NCI-H2227 treated with DMSO at 0.1 percent for 48 hours (cell line): ENCODE data around the gene PRKCD.
"Not testable (repeated sequence)": the region's sequence is repeated elsewhere in the genome, so short reads cannot be mapped to it uniquely, and the experiment has no call there.

ENCODE experiments used
- DNase-seq: peaks from one replicate; lab custom pipeline; 2025; lab: John Stamatoyannopoulos, UW

The PRKCD gene

DNA sequence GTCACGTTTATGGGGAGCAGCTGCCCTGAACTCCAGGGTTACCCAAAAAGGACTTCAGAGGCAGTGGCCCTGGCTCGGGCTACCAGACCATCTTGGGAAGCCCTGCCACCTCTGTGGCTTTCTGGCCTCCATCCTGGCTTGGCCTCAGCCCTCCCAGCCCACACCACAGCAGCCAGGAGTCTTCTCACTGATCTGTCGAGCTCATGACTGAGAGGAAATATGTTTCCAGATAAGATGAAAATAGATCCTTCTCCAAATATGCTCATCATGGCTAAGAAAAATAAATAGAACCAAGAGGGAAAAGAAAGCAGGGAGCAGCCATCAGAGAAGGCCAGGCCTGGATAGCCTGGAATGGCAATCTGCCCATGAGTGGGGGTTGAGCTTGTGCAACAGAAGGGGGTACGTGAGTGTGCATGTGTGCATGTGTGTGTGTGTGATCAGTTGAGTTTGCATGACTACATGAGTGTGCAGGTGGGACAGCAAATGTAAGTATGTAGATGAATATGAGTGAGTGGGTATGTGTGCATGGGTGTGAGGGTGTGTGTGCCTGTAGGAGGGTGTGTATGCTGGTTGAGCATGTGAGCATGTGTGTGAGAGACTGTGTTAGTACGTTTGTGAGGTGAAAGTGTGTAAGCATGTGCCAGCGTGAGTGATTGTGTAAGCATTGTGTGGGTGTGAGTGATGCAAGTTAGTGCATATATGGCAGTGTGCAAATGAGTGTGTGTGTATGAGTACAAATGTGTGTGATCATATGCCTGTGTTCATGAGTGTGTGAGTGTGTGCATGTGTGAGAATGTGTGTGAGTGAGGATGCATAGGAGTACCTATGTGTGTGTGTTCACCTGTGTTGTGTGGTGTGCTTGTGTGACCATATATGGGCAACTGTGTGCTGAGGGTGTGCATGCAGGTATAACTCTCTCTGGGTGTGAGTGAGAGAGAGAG is 20.8 kb upstream of the PRKCD start:
- no peak for DNase-seq

DNA sequence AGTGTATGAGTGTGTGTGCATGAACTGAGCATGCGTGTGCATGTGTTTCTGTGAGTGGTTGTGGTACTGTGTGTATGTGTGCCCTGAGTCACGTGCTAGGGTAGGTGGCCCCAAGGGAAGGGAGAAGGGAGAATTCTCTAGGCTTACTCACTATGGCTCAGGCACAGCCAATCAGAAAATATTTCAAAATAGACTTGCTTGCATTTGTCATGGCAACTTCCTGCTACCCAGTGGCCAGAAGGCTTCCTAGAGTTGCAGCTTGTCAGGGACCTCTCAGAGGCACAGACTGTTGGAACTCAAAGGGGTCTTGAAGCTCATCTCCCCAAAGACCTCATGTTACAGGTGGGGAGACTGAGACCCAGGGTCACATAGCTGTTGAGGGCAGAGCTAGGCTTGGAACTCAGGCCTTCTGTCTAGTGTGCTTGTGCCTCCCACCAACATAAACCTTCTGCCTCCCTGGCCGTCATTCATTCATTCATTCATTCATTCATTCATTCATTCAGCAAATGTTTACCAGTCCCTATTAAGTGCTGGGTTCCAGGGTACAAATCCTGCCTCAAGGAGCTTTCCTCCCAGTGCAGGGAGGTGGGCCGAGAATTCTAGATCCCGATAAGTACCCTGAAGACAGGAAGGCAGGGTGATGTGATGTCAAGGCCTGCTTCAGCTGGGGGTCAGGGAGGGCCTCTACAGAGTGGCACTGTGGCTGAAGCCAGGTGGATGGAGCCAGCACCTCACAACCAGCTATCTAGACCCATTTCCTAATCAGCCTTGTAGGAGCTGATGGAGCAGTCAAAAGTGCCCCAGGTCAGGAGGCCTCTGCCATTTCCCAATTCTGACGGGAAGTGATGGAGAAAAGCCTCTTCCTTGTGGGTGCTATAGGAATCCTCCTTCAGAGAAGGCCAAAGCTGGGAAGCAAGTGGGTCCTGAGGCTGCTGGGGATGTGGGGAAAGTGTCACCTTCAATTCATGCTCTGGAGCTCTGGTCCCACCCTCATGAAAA is 19.9 kb upstream of the PRKCD start:
- DNase-seq = no peak

DNA sequence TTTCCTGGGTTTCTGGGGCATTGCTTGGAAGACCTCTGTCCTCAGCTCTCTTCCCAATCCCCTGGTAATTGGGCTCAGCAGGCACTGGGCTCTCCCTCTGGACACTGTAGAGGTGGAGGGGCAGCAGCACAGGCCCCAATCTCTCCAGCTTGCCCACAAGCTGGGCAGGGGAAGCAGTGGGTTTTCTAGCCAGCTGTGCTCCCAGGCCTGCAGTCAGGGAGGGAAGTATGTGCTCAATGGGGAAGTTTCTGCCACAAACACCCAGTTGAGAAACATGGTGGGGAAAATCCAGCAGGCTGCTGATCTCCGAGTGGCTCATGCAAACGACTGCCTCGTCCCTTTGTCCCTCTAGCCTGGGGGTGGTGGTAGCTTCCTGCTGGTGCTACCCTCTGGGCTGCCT is 18.0 kb upstream of the PRKCD start:
- DNase-seq = no peak

DNA sequence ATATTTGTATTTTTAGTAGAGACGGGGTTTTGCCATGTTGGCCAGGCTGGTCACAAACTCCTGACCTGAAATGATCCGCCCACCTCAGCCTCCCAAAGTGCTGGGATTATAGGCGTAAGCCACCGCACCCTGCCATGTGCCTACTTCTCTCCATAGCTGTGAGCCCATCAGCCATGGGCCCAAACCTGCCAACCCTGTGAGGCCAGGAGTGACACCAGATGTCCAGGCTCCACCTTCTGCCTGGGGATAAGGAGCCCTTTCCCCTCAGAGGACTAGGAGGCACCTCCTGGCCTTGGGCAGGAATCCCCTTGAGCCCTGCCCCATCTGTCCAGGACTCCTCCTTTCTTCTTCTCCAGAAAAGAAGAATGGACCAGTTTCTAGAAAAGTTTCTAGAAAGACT is 16.6 kb upstream of the PRKCD start:
- no peak for DNase-seq

- DNase-seq = no peak
These were observed 15.9 kb upstream of the PRKCD start for GRCh38 chr3:53144862-53145712.

- no peak for DNase-seq
These were observed 15.3 kb upstream of the PRKCD start for GRCh38 chr3:53145713-53146080.

DNA sequence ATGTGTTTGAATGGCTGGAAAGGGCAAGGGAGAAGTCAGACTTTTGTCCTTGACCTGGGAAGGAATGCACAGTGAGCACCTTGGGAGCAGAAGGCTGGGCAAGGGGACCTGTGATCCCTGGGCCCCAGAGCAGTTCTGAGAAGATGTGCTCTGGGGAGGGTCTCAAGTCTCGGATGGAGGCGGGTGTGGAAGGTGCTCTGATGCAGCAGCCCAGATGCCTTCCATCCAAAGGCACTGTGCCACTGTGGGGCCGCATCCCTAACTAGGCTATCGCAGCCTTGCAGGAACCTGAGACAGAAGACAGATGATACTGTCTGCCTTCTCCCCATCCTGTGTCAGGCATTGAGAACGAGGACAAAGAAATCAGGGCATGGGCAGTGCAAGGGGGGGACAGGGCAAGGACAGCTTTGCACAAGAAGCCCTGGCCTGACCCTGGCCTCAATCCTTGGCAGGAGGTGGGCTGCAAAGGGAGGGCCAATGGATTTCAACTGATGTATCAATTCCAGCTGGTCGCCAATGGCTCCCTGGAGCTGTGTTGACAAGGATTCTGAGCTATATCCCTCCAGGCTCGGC is 14.6 kb upstream of the PRKCD start:
- no peak for DNase-seq

DNA sequence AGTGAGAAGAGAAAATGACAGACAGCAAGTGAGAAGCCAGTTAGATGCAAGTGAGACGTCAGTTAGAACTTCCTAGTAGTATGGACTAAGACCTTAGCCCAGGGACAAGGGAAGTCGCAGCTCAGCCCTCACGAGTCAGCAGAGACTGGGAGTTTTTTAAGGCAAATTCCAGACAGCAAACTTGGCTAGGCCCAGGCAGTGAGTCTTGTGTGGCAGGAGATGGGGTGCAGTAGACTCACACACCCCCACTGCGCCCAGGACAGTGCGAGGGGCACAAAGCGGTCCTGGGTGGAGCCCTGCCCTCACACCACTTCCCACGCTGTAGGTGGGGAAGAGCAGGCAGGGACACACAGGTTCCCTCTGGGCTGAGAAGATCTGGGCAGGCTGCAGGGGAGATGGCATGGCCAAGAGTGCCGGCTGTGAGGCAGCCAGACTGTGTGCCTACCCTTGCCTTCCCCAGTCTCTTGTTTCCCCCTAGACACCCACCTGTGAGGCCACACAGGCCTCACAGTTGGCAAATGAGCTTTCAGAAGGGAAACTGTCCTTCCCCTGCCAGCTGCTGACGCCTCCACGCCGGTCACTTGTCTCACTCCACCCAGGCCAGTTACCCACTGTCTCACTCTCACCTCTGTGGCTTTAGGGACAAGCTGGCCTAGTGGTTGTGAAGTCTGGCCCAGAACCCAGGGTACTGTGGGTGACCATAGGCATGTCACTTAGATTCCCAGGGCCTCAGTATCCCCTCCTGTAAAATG is 13.7 kb upstream of the PRKCD start:
- no peak for DNase-seq

DNA sequence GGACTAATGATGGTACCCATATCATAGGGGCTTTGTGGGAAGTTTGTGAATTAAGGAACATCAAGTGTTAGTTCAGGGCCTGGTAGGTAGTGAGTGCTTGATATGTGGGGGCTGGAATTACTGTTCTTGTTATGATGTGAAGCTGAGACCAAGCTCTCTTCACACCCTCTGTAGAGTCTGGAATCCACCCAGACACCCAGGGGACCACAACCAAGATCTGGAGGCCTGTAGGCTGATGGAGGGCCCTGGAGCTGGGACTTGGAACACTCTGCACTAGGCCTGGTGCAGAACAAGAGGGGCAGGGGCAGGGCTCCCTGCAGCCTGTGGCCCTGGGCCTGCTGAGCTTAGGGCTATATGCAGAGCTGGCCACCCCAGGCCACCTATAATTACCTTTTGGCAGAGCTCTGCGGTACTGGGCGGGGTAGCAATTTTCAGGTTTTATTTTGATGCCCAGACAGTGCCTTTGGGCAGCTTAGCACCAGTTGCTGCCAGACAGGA is 13.1 kb upstream of the PRKCD start:
- no peak for DNase-seq

- no peak for DNase-seq
These were observed 11.9 kb upstream of the PRKCD start for GRCh38 chr3:53149006-53149690.

GRCh38 chr3:53149699-53150098 is 11.3 kb upstream of the PRKCD start:
- DNase-seq = no peak

GRCh38 chr3:53150247-53151085 is 10.5 kb upstream of the PRKCD start:
- no peak for DNase-seq

- DNase-seq = not testable (repeated sequence)
These were observed 9.9 kb upstream of the PRKCD start for GRCh38 chr3:53151086-53151438.

GRCh38 chr3:53151465-53151864 is 9.5 kb upstream of the PRKCD start:
- no peak for DNase-seq

- DNase-seq = no peak
These were observed 8.9 kb upstream of the PRKCD start for GRCh38 chr3:53151870-53152660.

GRCh38 chr3:53153264-53153823 is 7.7 kb upstream of the PRKCD start:
- no peak for DNase-seq

DNA sequence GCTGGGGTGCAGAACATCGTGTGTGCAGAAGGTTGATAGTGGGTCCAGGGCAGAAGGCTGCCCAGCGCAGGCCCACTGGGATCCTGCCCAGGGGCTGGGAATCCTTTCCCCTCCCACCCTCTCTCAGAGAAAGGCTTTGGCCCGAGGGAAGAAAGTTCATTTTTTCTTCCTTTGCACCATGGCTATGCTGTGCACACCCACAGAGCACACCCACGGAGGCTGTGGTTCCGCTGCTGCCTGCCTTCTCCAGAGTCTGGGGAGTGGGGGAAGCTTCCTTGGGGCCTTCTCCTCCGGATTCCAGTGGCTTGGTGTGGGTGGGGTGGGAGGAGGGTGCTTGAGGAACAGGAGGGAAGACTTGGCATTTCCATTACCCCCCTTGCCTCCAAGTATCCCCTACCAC is 7.0 kb upstream of the PRKCD start:
- no peak for DNase-seq

DNA sequence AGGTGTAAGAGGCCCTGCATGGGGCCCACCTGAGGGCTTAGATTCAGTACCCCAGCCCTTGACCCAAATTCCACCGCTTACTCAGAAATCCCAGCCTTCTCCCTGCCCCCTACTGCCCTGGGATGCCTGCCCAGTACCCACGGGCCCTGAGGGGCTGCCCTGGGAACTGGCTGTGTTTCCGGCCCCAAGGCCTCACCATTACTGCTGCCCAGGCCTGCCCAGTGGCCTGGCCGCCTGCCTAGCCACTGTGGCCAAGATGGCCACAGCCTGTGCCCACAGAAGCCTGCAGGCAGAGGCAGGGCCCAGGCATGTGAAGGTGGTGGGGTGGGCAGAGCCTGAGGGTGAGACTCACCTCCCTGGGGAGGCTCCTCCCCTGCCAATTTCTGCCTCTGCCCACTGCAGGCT is 6.1 kb upstream of the PRKCD start:
- DNase-seq = no peak
